ENCODE measurements around the gene NEDD4L. TPM values are rescaled to one million over a fixed set of nuclear protein-coding genes. Genes with fewer than 3 reads are reported as not detected.

NEDD4L gene
- polyA plus RNA-seq, 1 donor = 93.0 TPM

- no peaks in the 10 kb centered on the region for H3K9me3 ChIP-seq (ENCODE audit: control insufficient read depth, low read depth, low read length)
Measured at GRCh38 chr18:58348951-58349350, 304.9 kb downstream of the NEDD4L start.

GRCh38 chr18:58349650-58350049, 305.6 kb downstream of the NEDD4L start:
- H3K4me3 ChIP-seq (ENCODE audit: low read length) = no peak overlapping the region
- no peaks in the 10 kb centered on the region for H3K9me3 ChIP-seq (ENCODE audit: control insufficient read depth, low read depth, low read length)
- no peak for DNase-seq
- H3K36me3 ChIP-seq (ENCODE audit: control insufficient read depth, insufficient read depth, low read length) = peaks cover 55% of the 10 kb centered on the region
- no peak overlapping the region for H3K27ac ChIP-seq (ENCODE audit: low read length)
- no peaks in the 10 kb centered on the region for H3K27me3 ChIP-seq (ENCODE audit: control insufficient read depth, insufficient read depth, low read length)
- no CpG with 5 or more reads among the region's 2 CpGs for WGBS (ENCODE audit: insufficient coverage, low lambda C conversion rate)
- H3K4me1 ChIP-seq (ENCODE audit: control insufficient read depth, insufficient read depth, low read length) = no peaks in the 10 kb centered on the region

More at GRCh38 chr18:58348951-58349350, 304.9 kb downstream of the NEDD4L start:
- WGBS (ENCODE audit: insufficient coverage, low lambda C conversion rate) = no CpG with 5 or more reads among the region's 7 CpGs
- Histone ChIP-seq H3K27ac (ENCODE audit: low read length) (no peak overlapping the region), H3K4me1 (ENCODE audit: control insufficient read depth, insufficient read depth, low read length) (no peaks in the 10 kb centered on the region), H3K27me3 (ENCODE audit: control insufficient read depth, insufficient read depth, low read length) (no peaks in the 10 kb centered on the region), H3K4me3 (ENCODE audit: low read length) (no peak overlapping the region), H3K36me3 (ENCODE audit: control insufficient read depth, insufficient read depth, low read length) (peaks cover 58% of the 10 kb centered on the region)
- DNase-seq = peak in 1 of 2 donors; percentile 23

GRCh38 chr18:58350526-58350925, 306.5 kb downstream of the NEDD4L start:
- Histone ChIP-seq H3K9me3 (ENCODE audit: control insufficient read depth, low read depth, low read length) (no peaks in the 10 kb centered on the region), H3K4me1 (ENCODE audit: control insufficient read depth, insufficient read depth, low read length) (no peaks in the 10 kb centered on the region), H3K36me3 (ENCODE audit: control insufficient read depth, insufficient read depth, low read length) (peaks cover 60% of the 10 kb centered on the region), H3K27ac (ENCODE audit: low read length) (no peak overlapping the region), H3K4me3 (ENCODE audit: low read length) (no peak overlapping the region), H3K27me3 (ENCODE audit: control insufficient read depth, insufficient read depth, low read length) (no peaks in the 10 kb centered on the region)
- no peak for DNase-seq
- WGBS (ENCODE audit: insufficient coverage, low lambda C conversion rate) = 100% methylated on average over 1 of the region's 5 CpGs

GRCh38 chr18:58351776-58352175, 307.8 kb downstream of the NEDD4L start:
- no CpG with 5 or more reads among the region's 3 CpGs for WGBS (ENCODE audit: insufficient coverage, low lambda C conversion rate)
- H3K36me3 ChIP-seq (ENCODE audit: control insufficient read depth, insufficient read depth, low read length) = peaks cover 57% of the 10 kb centered on the region
- H3K4me1 ChIP-seq (ENCODE audit: control insufficient read depth, insufficient read depth, low read length) = no peaks in the 10 kb centered on the region
- no peak overlapping the region for H3K4me3 ChIP-seq (ENCODE audit: low read length)
- H3K9me3 ChIP-seq (ENCODE audit: control insufficient read depth, low read depth, low read length) = no peaks in the 10 kb centered on the region
- H3K27ac ChIP-seq (ENCODE audit: low read length) = no peak overlapping the region
- no peaks in the 10 kb centered on the region for H3K27me3 ChIP-seq (ENCODE audit: control insufficient read depth, insufficient read depth, low read length)
- no peak for DNase-seq

- Histone ChIP-seq H3K4me3 (ENCODE audit: low read length) (no peak overlapping the region), H3K27ac (ENCODE audit: low read length) (no peak overlapping the region), H3K9me3 (ENCODE audit: control insufficient read depth, low read depth, low read length) (no peaks in the 10 kb centered on the region), H3K36me3 (ENCODE audit: control insufficient read depth, insufficient read depth, low read length) (peaks cover 62% of the 10 kb centered on the region), H3K4me1 (ENCODE audit: control insufficient read depth, insufficient read depth, low read length) (no peaks in the 10 kb centered on the region), H3K27me3 (ENCODE audit: control insufficient read depth, insufficient read depth, low read length) (no peaks in the 10 kb centered on the region)
- WGBS (ENCODE audit: insufficient coverage, low lambda C conversion rate) = no CpG with 5 or more reads among the region's 4 CpGs
- DNase-seq = no peak
Measured at GRCh38 chr18:58353581-58353980, 309.6 kb downstream of the NEDD4L start.

GRCh38 chr18:58354051-58354450, 310.0 kb downstream of the NEDD4L start:
- Histone ChIP-seq H3K9me3 (ENCODE audit: control insufficient read depth, low read depth, low read length) (no peaks in the 10 kb centered on the region), H3K4me1 (ENCODE audit: control insufficient read depth, insufficient read depth, low read length) (no peaks in the 10 kb centered on the region), H3K4me3 (ENCODE audit: low read length) (no peak overlapping the region), H3K27ac (ENCODE audit: low read length) (no peak overlapping the region), H3K27me3 (ENCODE audit: control insufficient read depth, insufficient read depth, low read length) (no peaks in the 10 kb centered on the region), H3K36me3 (ENCODE audit: control insufficient read depth, insufficient read depth, low read length) (peaks cover 62% of the 10 kb centered on the region)
- DNase-seq = no peak
- 100% methylated on average over 4 of the region's 4 CpGs for WGBS (ENCODE audit: insufficient coverage, low lambda C conversion rate)

GRCh38 chr18:58354791-58355190, 310.8 kb downstream of the NEDD4L start:
- Histone ChIP-seq H3K4me1 (ENCODE audit: control insufficient read depth, insufficient read depth, low read length) (no peaks in the 10 kb centered on the region), H3K9me3 (ENCODE audit: control insufficient read depth, low read depth, low read length) (no peaks in the 10 kb centered on the region), H3K27me3 (ENCODE audit: control insufficient read depth, insufficient read depth, low read length) (no peaks in the 10 kb centered on the region), H3K27ac (ENCODE audit: low read length) (no peak overlapping the region), H3K36me3 (ENCODE audit: control insufficient read depth, insufficient read depth, low read length) (peaks cover 61% of the 10 kb centered on the region), H3K4me3 (ENCODE audit: low read length) (no peak overlapping the region)
- DNase-seq = no peak
- WGBS (ENCODE audit: insufficient coverage, low lambda C conversion rate) = no CpG with 5 or more reads among the region's 10 CpGs

- Histone ChIP-seq H3K4me1 (ENCODE audit: control insufficient read depth, insufficient read depth, low read length) (no peaks in the 10 kb centered on the region), H3K4me3 (ENCODE audit: low read length) (no peak overlapping the region), H3K27me3 (ENCODE audit: control insufficient read depth, insufficient read depth, low read length) (no peaks in the 10 kb centered on the region), H3K36me3 (ENCODE audit: control insufficient read depth, insufficient read depth, low read length) (peaks cover 58% of the 10 kb centered on the region), H3K9me3 (ENCODE audit: control insufficient read depth, low read depth, low read length) (no peaks in the 10 kb centered on the region), H3K27ac (ENCODE audit: low read length) (no peak overlapping the region)
- DNase-seq = no peak
- WGBS (ENCODE audit: insufficient coverage, low lambda C conversion rate) = 95% methylated on average over 6 of the region's 8 CpGs
Measured at GRCh38 chr18:58355243-58355642, 311.2 kb downstream of the NEDD4L start.

GRCh38 chr18:58359218-58359617, 315.2 kb downstream of the NEDD4L start:
- Histone ChIP-seq H3K27me3 (ENCODE audit: control insufficient read depth, insufficient read depth, low read length) (no peaks in the 10 kb centered on the region), H3K4me3 (ENCODE audit: low read length) (no peak overlapping the region), H3K36me3 (ENCODE audit: control insufficient read depth, insufficient read depth, low read length) (peaks cover 46% of the 10 kb centered on the region), H3K27ac (ENCODE audit: low read length) (no peak overlapping the region), H3K9me3 (ENCODE audit: control insufficient read depth, low read depth, low read length) (no peaks in the 10 kb centered on the region), H3K4me1 (ENCODE audit: control insufficient read depth, insufficient read depth, low read length) (no peaks in the 10 kb centered on the region)
- DNase-seq = no peak
- 94% methylated on average over 3 of the region's 3 CpGs for WGBS (ENCODE audit: insufficient coverage, low lambda C conversion rate)

GRCh38 chr18:58359620-58360019, 315.6 kb downstream of the NEDD4L start:
- Histone ChIP-seq H3K4me1 (ENCODE audit: control insufficient read depth, insufficient read depth, low read length) (no peaks in the 10 kb centered on the region), H3K4me3 (ENCODE audit: low read length) (no peak overlapping the region), H3K27ac (ENCODE audit: low read length) (no peak overlapping the region), H3K27me3 (ENCODE audit: control insufficient read depth, insufficient read depth, low read length) (no peaks in the 10 kb centered on the region), H3K9me3 (ENCODE audit: control insufficient read depth, low read depth, low read length) (no peaks in the 10 kb centered on the region), H3K36me3 (ENCODE audit: control insufficient read depth, insufficient read depth, low read length) (peaks cover 44% of the 10 kb centered on the region)
- no peak for DNase-seq
- WGBS (ENCODE audit: insufficient coverage, low lambda C conversion rate) = no CpG with 5 or more reads among the region's 1 CpG

- Histone ChIP-seq H3K36me3 (ENCODE audit: control insufficient read depth, insufficient read depth, low read length) (peaks cover 44% of the 10 kb centered on the region), H3K27ac (ENCODE audit: low read length) (no peak overlapping the region)
- WGBS (ENCODE audit: insufficient coverage, low lambda C conversion rate) = 73% methylated on average over 2 of the region's 2 CpGs
Measured at GRCh38 chr18:58360324-58360723, 316.3 kb downstream of the NEDD4L start.

More at GRCh38 chr18:58360324-58360723, 316.3 kb downstream of the NEDD4L start:
- Histone ChIP-seq H3K27me3 (ENCODE audit: control insufficient read depth, insufficient read depth, low read length) (no peaks in the 10 kb centered on the region), H3K4me3 (ENCODE audit: low read length) (no peak overlapping the region), H3K4me1 (ENCODE audit: control insufficient read depth, insufficient read depth, low read length) (no peaks in the 10 kb centered on the region), H3K9me3 (ENCODE audit: control insufficient read depth, low read depth, low read length) (no peaks in the 10 kb centered on the region)
- no peak for DNase-seq
